ENCODE measurements around the gene LDLRAD3. TPM values are rescaled to one million over a fixed set of nuclear protein-coding genes. Genes with fewer than 3 reads are reported as not detected.

Gene LDLRAD3
- total RNA-seq, 1 donor, result 10.5 TPM

DNA sequence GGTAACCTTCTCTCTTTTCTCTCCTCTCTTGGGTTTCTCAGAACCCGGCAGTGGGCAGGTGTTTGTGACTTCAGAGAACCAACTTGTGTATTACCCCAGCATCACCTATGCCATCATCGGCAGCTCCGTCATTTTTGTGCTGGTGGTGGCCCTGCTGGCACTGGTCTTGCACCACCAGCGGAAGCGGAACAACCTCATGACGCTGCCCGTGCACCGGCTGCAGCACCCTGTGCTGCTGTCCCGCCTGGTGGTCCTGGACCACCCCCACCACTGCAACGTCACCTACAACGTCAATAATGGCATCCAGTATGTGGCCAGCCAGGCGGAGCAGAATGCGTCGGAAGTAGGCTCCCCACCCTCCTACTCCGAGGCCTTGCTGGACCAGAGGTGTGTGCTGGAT is 283.2 kb downstream of the LDLRAD3 start:
- H3K27me3 ChIP-seq (ENCODE audit: insufficient read depth, low read length), result no peaks in the 10 kb centered on the region
- H3K4me2 ChIP-seq (ENCODE audit: insufficient read depth, low read length), result no peak overlapping the region
- H3K27ac ChIP-seq (ENCODE audit: low read depth, low read length), result no peak overlapping the region
- peaks cover 28% of the 10 kb centered on the region for H3K4me1 ChIP-seq (ENCODE audit: insufficient read depth, low read length)
- no peak for DNase-seq (ENCODE audit: insufficient read length, low spot score, missing footprints)
- H4K20me1 ChIP-seq (ENCODE audit: insufficient read depth, low read length), result peaks cover 3% of the 10 kb centered on the region
- H2AFZ ChIP-seq (ENCODE audit: low read length), result no peak overlapping the region
- TF ChIP-seq, protein P1, sequence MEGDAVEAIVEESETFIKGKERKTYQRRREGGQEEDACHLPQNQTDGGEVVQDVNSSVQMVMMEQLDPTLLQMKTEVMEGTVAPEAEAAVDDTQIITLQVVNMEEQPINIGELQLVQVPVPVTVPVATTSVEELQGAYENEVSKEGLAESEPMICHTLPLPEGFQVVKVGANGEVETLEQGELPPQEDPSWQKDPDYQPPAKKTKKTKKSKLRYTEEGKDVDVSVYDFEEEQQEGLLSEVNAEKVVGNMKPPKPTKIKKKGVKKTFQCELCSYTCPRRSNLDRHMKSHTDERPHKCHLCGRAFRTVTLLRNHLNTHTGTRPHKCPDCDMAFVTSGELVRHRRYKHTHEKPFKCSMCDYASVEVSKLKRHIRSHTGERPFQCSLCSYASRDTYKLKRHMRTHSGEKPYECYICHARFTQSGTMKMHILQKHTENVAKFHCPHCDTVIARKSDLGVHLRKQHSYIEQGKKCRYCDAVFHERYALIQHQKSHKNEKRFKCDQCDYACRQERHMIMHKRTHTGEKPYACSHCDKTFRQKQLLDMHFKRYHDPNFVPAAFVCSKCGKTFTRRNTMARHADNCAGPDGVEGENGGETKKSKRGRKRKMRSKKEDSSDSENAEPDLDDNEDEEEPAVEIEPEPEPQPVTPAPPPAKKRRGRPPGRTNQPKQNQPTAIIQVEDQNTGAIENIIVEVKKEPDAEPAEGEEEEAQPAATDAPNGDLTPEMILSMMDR (IDR thresholded peaks at IDR 0.05; ENCODE audit: extremely low read depth, low read depth, low read length), result no peak
- H3K36me3 ChIP-seq (ENCODE audit: insufficient read depth, low read length), result no peaks in the 10 kb centered on the region
- no peak overlapping the region for H3K4me3 ChIP-seq (ENCODE audit: insufficient read depth, low read length)
- H3K9me3 ChIP-seq (ENCODE audit: low read depth, low read length), result no peaks in the 10 kb centered on the region
- no peaks in the 10 kb centered on the region for H3K79me2 ChIP-seq (ENCODE audit: insufficient read depth, low read length)

- TF ChIP-seq, protein P1 (IDR thresholded peaks at IDR 0.05; ENCODE audit: extremely low read depth, low read depth, low read length), result no peak
- H3K9me3 ChIP-seq (ENCODE audit: low read depth, low read length), result no peaks in the 10 kb centered on the region
- no peak overlapping the region for H3K4me3 ChIP-seq (ENCODE audit: insufficient read depth, low read length)
- peaks cover 3% of the 10 kb centered on the region for H4K20me1 ChIP-seq (ENCODE audit: insufficient read depth, low read length)
- H3K79me2 ChIP-seq (ENCODE audit: insufficient read depth, low read length), result no peaks in the 10 kb centered on the region
- H3K4me1 ChIP-seq (ENCODE audit: insufficient read depth, low read length), result peaks cover 28% of the 10 kb centered on the region
- DNase-seq (ENCODE audit: insufficient read length, low spot score, missing footprints), result no peak
- no peaks in the 10 kb centered on the region for H3K36me3 ChIP-seq (ENCODE audit: insufficient read depth, low read length)
- H3K27me3 ChIP-seq (ENCODE audit: insufficient read depth, low read length), result no peaks in the 10 kb centered on the region
- H3K4me2 ChIP-seq (ENCODE audit: insufficient read depth, low read length), result no peak overlapping the region
- no peak overlapping the region for H2AFZ ChIP-seq (ENCODE audit: low read length)
- H3K27ac ChIP-seq (ENCODE audit: low read depth, low read length), result no peak overlapping the region
Observed at GRCh38 chr11:36228689-36229088, 284.8 kb downstream of the LDLRAD3 start.

- no peak overlapping the region for H3K4me2 ChIP-seq (ENCODE audit: insufficient read depth, low read length)
- H3K4me1 ChIP-seq (ENCODE audit: insufficient read depth, low read length), result peaks cover 28% of the 10 kb centered on the region
- H4K20me1 ChIP-seq (ENCODE audit: insufficient read depth, low read length), result peaks cover 3% of the 10 kb centered on the region
- no peaks in the 10 kb centered on the region for H3K27me3 ChIP-seq (ENCODE audit: insufficient read depth, low read length)
- no peak overlapping the region for H2AFZ ChIP-seq (ENCODE audit: low read length)
- H3K9me3 ChIP-seq (ENCODE audit: low read depth, low read length), result no peaks in the 10 kb centered on the region
- H3K27ac ChIP-seq (ENCODE audit: low read depth, low read length), result no peak overlapping the region
- no peaks in the 10 kb centered on the region for H3K36me3 ChIP-seq (ENCODE audit: insufficient read depth, low read length)
- no peaks in the 10 kb centered on the region for H3K79me2 ChIP-seq (ENCODE audit: insufficient read depth, low read length)
- DNase-seq (ENCODE audit: insufficient read length, low spot score, missing footprints), result no peak
- TF ChIP-seq, protein P1 (IDR thresholded peaks at IDR 0.05; ENCODE audit: extremely low read depth, low read depth, low read length), result no peak
- H3K4me3 ChIP-seq (ENCODE audit: insufficient read depth, low read length), result no peak overlapping the region
Observed at GRCh38 chr11:36229091-36229705, 285.3 kb downstream of the LDLRAD3 start.

GRCh38 chr11:36230779-36231699 is 287.2 kb downstream of the LDLRAD3 start:
- Histone ChIP-seq H3K79me2 (ENCODE audit: insufficient read depth, low read length) (no peaks in the 10 kb centered on the region), H3K4me2 (ENCODE audit: insufficient read depth, low read length) (peak overlapping the region; percentile 67), H4K20me1 (ENCODE audit: insufficient read depth, low read length) (peaks cover 3% of the 10 kb centered on the region), H3K27ac (ENCODE audit: low read depth, low read length) (no peak overlapping the region), H3K36me3 (ENCODE audit: insufficient read depth, low read length) (no peaks in the 10 kb centered on the region), H3K27me3 (ENCODE audit: insufficient read depth, low read length) (peaks cover 3% of the 10 kb centered on the region), H3K4me1 (ENCODE audit: insufficient read depth, low read length) (peaks cover 28% of the 10 kb centered on the region), H3K4me3 (ENCODE audit: insufficient read depth, low read length) (peak overlapping the region; percentile 8), H3K9me3 (ENCODE audit: low read depth, low read length) (no peaks in the 10 kb centered on the region), H2AFZ (ENCODE audit: low read length) (no peak overlapping the region)
- DNase-seq (ENCODE audit: insufficient read length, low spot score, missing footprints), result peak; percentile 90
- TF ChIP-seq, protein P1 (IDR thresholded peaks at IDR 0.05; ENCODE audit: extremely low read depth, low read depth, low read length), result no peak

Measured in osteoblast (primary cell).